Ovary (tissue), 9 donors: ENCODE measurements around the gene PPP4R3B. TPM values are rescaled to one million over a fixed set of nuclear protein-coding genes. Genes with fewer than 3 reads are reported as not detected.

Experiments
- DNase-seq, 5 donors: peaks; one replicate each; pipeline ENCODE4 v3.0.0-alpha.2; 2019 to 2020
- H3K27ac ChIP-seq, 2 donors: fragments of 200-600 bp; one replicate each; pipeline versions ENCODE4 v1.5.1 to v1.8.0; 2019 to 2022
- H3K27me3 ChIP-seq: fragments of 200-600 bp; one replicate; pipeline ENCODE4 v1.8.0; 2022
- H3K36me3 ChIP-seq: fragments of 200-600 bp; sonication (generic); one replicate; pipeline ENCODE4 v1.5.1; 2019
- H3K4me1 ChIP-seq: one replicate; pipeline ENCODE4 v1.8.1; 2013; ENCODE audit warnings: mild to moderate bottlenecking, moderate library complexity; ENCODE audit not compliant: insufficient read depth
- H3K4me3 ChIP-seq: fragments of 200-600 bp; sonication (generic); one replicate; pipeline ENCODE4 v1.5.1; 2017
- H3K9me3 ChIP-seq, 2 donors: fragments of 200-600 bp in 1 of 2; sonication (generic) in 1 of 2; one replicate each; pipeline versions ENCODE4 v1.5.1 to v1.8.1; 2013 to 2019; ENCODE audit warnings: mild to moderate bottlenecking in 1 of 2, moderate library complexity in 1 of 2
- EP300 ChIP-seq: sonication (generic); formaldehyde crosslinking; IDR thresholded peaks from one replicate; pipeline ENCODE4 v1.6.1; 2017; ENCODE audit warnings: antibody characterized with exemption
- POLR2A ChIP-seq: fragments of 450-650 bp; IDR thresholded peaks from one replicate; pipeline ENCODE4 v1.6.1; 2017; ENCODE audit warnings: antibody characterized with exemption, mild to moderate bottlenecking, moderate library complexity
- WGBS, 3 donors: extraction: QIAGEN DNeasy Blood & Tissue Kit in 1 of 3; methylation state at CpG; one replicate each; pipeline versions ENCODE4 v1.1.5 to v1.1.7; 2013 to 2017; 5-methylcytosine and 5-hydroxymethylcytosine counted together
- intact Hi-C, 4 donors: fragments of 100-400 bp; cut with DNase I; formaldehyde crosslinking; loops; one replicate each; pipeline versions ENCODE4 v1.11.0 to v1.15.1; 2022 to 2023
- polyA plus RNA-seq, 2 donors: library from polyadenylated mRNA; stranded (reverse); fragments of 200-250 nt in 1 of 2; fragments of 350-450 nt in 1 of 2; fragmentation: Illumina TruSeq in 1 of 2; extraction: RNeasy Lipid Tissue Mini Kit (QIAGEN cat#74804) in 1 of 2; gene quantifications; one replicate each; pipeline ENCODE4 v1.2.3, GENCODE V29; 2013 to 2014
- total RNA-seq, 7 donors: library from RNA; depleted of rRNA in 2 of 7; stranded (reverse); fragments of >200 nt in 2 of 7; fragmentation: NEBNext Ultra II Directional in 3 of 7; extraction: Animal tissue kit (Norgen Biotek cat#: 25700) in 3 of 7; gene quantifications; one replicate each; pipeline versions ENCODE4 v1.1.0 to v1.2.4, GENCODE V29; 2016 to 2023
- TF ChIP-seq, protein P1 (sequence below), 3 donors: fragments of 450-650 bp in 2 of 3; fragments of 200-600 bp in 1 of 3; IDR thresholded peaks; one replicate each; pipeline versions ENCODE4 v1.5.1 to v1.8.0; 2016 to 2022; ENCODE audit warnings: antibody characterized with exemption in 3 of 3, mild to moderate bottlenecking in 1 of 3
- donor health status: DM: no; HTN: no; CAD: no; lungs with moderate emphysema.
- donor health status: DM: no; HTN: no; CAD: no.
- donor health status: Bipolar disorder and iron deficiency.
- donor health status: DM: yes; HTN: yes; CAD: no.
- donor health status: DM: no; HTN: no; CAD: no.
- donor health status: DM: yes; HTN: yes; CAD: no.

PPP4R3B gene
- total and polyA plus RNA-seq, 9 donors = 27.4 to 66.6 (median 51.0) TPM

DNA sequence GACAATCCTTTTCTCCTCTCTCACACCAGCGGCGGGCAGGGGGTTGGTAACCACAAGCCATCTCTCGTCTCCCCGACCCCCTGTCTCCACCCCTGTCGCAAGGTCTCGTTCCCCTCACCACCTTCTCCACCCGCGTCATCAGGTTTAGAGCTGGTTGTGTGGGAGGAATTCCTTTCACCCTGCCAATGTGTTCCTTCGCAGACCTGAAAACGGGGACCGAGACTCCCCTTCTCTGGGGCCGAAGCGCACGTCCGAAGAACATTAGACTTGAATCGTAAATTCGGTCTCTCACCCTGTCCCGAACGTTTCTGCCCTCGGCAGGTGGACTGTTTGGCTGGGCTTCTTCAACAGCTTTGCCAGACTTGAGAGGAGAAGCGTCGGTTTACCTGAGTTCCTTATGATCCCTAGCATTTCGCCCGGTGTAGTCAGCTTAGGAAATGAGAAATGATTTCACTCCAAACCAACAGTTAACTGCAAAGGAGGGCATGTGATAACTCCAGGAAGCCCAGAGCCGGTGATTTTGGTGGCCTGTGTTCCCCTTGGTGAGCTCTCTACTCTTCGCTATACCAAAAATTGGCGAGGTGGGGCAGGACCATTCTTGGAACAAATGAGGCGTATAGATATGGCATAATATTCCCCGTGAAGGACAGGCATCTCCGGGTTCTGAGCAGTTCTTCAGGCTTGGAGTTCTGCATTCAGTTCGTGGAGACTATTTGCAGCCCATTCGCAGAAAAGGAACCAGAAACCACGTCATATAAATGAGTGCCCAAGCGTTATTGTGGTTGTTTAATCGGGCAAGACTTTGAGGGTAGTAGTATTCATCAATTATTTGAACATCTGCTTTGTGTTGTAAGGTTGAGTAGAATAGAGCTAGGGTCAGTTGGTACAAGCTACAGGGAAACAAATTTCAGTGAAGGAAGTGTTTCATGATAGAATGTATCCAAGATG, 97.2 kb downstream of the PPP4R3B start:
- Histone ChIP-seq H3K27me3 (no peaks in the 10 kb centered on the region), H3K9me3 (no peaks in the 10 kb centered on the region), H3K36me3 (no peaks in the 10 kb centered on the region), H3K27ac (peak overlapping the region; percentile 45 to 74), H3K4me3 (peak overlapping the region; percentile 65), H3K4me1 (peaks cover 3% of the 10 kb centered on the region)
- intact Hi-C loops = no loop called here
- WGBS, 3 donors = 1 to 2% (median 2%) methylated on average over 35 of the region's 35 CpGs
- DNase-seq = peak in 1 of 5 donors; percentile 22
- no peak for TF ChIP-seq EP300

DNA sequence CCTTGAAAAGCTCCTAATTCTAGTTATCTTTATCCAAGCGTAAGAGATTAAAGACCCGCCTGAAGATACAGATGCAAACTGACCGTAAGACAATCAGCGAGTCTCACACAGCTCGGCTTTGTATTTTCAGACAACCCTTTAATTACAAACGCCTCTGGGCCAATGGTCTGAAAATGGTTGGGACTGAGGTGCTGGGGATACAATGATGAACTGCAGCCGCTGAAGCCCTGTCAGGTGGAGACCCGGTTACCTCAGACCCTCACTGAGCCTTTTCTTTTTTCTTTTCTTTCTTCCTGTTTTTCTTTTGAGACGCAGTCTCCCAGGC, 98.6 kb downstream of the PPP4R3B start:
- Histone ChIP-seq H3K36me3 (no peaks in the 10 kb centered on the region), H3K27me3 (no peaks in the 10 kb centered on the region), H3K27ac (peak overlapping the region; percentile 62 to 80), H3K9me3 (no peaks in the 10 kb centered on the region), H3K4me3 (peak overlapping the region; percentile 65), H3K4me1 (peaks cover 3% of the 10 kb centered on the region)
- TF ChIP-seq, protein P1, sequence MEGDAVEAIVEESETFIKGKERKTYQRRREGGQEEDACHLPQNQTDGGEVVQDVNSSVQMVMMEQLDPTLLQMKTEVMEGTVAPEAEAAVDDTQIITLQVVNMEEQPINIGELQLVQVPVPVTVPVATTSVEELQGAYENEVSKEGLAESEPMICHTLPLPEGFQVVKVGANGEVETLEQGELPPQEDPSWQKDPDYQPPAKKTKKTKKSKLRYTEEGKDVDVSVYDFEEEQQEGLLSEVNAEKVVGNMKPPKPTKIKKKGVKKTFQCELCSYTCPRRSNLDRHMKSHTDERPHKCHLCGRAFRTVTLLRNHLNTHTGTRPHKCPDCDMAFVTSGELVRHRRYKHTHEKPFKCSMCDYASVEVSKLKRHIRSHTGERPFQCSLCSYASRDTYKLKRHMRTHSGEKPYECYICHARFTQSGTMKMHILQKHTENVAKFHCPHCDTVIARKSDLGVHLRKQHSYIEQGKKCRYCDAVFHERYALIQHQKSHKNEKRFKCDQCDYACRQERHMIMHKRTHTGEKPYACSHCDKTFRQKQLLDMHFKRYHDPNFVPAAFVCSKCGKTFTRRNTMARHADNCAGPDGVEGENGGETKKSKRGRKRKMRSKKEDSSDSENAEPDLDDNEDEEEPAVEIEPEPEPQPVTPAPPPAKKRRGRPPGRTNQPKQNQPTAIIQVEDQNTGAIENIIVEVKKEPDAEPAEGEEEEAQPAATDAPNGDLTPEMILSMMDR (IDR thresholded peaks at IDR 0.05) = no peak
- TF ChIP-seq EP300 (no peak), POLR2A (no peak)
- no peak for DNase-seq
- WGBS, 3 donors = 4 to 17% (median 6%) methylated on average over 9 of the region's 9 CpGs
- intact Hi-C loops = no loop called here

DNA sequence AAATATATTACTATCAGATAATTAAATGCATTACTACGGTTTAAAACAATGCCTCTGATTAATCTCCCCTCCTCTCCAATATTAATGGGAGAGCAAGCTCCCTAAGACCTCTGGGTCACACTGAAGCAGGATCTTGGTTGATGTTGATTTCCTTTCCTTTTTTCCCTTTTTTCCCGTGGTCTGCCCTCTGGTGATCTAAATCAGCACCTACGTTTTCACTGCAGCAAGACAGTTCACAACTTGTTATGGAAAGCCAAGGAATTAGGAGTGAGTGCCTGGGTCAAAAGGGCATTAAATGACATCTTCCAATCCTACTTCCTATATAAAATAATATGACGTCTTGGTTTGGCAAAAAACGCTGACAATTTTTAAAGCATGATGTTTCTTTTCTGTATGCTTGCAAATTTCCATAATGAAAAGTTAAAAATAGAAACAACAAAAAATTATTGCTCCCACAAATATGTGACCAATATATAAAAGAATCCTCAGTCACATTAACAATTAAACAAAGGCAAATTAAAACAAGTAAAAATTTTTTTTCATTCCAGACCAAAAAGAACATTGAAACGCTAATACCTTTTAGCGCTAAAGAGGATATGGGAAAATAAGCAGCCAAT, 105.8 kb downstream of the PPP4R3B start:
- intact Hi-C loops = no loop called here
- Histone ChIP-seq H3K4me3 (no peak overlapping the region), H3K27me3 (no peaks in the 10 kb centered on the region), H3K36me3 (no peaks in the 10 kb centered on the region), H3K27ac (no peak overlapping the region), H3K4me1 (peaks cover 1% of the 10 kb centered on the region), H3K9me3 (no peaks in the 10 kb centered on the region)
- no peak for DNase-seq
- WGBS, 3 donors = 39 to 42% (median 41%) methylated on average over 7 of the region's 7 CpGs
- TF ChIP-seq EP300 = no peak
- TF ChIP-seq POLR2A = no peak
- TF ChIP-seq, protein P1 (IDR thresholded peaks at IDR 0.05) = no peak

DNA sequence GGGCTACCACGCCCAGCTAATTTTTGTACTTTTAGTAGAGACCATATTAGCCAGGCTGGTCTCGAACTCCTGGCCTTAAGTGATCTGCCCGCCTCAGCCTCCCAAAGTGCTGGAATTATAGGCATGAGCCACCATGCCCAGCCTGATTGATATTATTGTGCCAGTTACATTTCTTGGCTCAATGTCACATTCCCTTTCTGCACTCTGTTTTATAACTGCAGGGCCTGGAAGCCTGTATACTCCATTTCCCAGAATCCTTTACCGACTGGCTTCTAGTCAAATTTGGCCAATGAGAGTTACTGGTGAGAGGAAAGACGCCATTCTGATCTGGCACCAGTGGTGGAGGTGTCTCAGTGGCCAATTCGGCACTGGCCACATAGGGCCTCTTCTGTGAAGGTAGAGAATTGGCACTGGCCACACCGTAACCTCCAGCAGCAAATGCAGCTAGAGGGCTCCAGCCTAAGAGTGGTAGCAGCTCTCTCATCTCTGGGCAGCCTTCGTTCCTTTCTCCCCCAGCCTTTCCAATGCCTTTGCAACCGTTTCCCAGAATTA, 114.8 kb downstream of the PPP4R3B start:
- Histone ChIP-seq H3K9me3 (no peaks in the 10 kb centered on the region), H3K36me3 (no peaks in the 10 kb centered on the region), H3K27ac (no peak overlapping the region), H3K4me3 (no peak overlapping the region), H3K27me3 (no peaks in the 10 kb centered on the region), H3K4me1 (no peaks in the 10 kb centered on the region)
- TF ChIP-seq POLR2A (no peak), EP300 (no peak)
- TF ChIP-seq, protein P1 (IDR thresholded peaks at IDR 0.05) = no peak
- intact Hi-C loops = no loop called here
- DNase-seq = no peak
- 88 to 91% (median 90%) methylated on average over 9 of the region's 9 CpGs for whole genome bisulfite sequencing, 3 donors
